ENCODE measurements around the gene MGAT5.

MGAT5 gene

DNA sequence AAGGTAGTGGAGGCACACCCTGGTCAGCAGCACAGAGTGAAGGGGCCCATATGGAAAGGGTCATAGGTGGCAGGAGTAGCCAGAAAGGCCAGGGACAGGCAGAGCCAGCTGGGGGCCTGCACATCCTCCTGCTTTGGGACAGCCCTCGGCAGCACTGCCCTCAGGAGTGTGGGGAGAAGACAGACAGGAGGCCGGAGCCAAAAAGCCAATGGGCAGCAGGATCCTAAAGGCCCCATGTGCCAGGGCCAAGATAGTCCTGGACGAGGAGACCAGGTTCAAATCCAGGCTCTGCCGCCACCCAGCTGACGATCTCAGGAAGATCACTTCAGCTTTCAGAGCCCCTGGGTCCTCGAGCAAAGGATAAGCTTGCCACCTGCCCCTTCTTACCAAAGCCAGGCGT, 244.8 kb downstream of the MGAT5 start:
- Histone ChIP-seq H3K9ac (ENCODE audit: low read length) (no peak overlapping the region), H3K9me3 (ENCODE audit: insufficient read depth, low read length) (no peaks in the 10 kb centered on the region), H3K4me1 (ENCODE audit: low read length) (peaks cover 15% of the 10 kb centered on the region), H3K79me2 (ENCODE audit: low read length) (no peaks in the 10 kb centered on the region), H4K20me1 (ENCODE audit: insufficient read depth, low read length) (0 out of 2 replicates have a peak, but pooled peaks cover 3% of the 10 kb centered on the region), H3K36me3 (replicated peaks; ENCODE audit: low read depth, low read length) (peaks cover 2% of the 10 kb centered on the region), H3K27me3 (ENCODE audit: low read depth, low read length) (no peaks in the 10 kb centered on the region), H3K4me3 (ENCODE audit: low read length) (no peak overlapping the region), H3K27ac (ENCODE audit: low read length) (no peak overlapping the region), H2AFZ (ENCODE audit: low read depth, low read length) (no peak overlapping the region), H3K4me2 (ENCODE audit: low read length) (no peak overlapping the region)
- TF ChIP-seq CTCF (IDR thresholded peaks at IDR 0.05; ENCODE audit: low read depth, low read length) (no peak), EZH2phosphoT487 (IDR thresholded peaks at IDR 0.05; ENCODE audit: low read depth) (no peak)

- Histone ChIP-seq H3K27ac (ENCODE audit: low read length) (no peak overlapping the region), H4K20me1 (ENCODE audit: insufficient read depth, low read length) (0 out of 2 replicates have a peak, but pooled peaks cover 3% of the 10 kb centered on the region), H3K79me2 (ENCODE audit: low read length) (no peaks in the 10 kb centered on the region), H2AFZ (ENCODE audit: low read depth, low read length) (no peak overlapping the region), H3K4me2 (ENCODE audit: low read length) (no peak overlapping the region), H3K9me3 (ENCODE audit: insufficient read depth, low read length) (no peaks in the 10 kb centered on the region), H3K9ac (ENCODE audit: low read length) (no peak overlapping the region), H3K4me3 (ENCODE audit: low read length) (no peak overlapping the region), H3K4me1 (ENCODE audit: low read length) (peaks cover 19% of the 10 kb centered on the region), H3K36me3 (replicated peaks; ENCODE audit: low read depth, low read length) (peaks cover 6% of the 10 kb centered on the region), H3K27me3 (ENCODE audit: low read depth, low read length) (no peaks in the 10 kb centered on the region)
- TF ChIP-seq EZH2phosphoT487 (IDR thresholded peaks at IDR 0.05; ENCODE audit: low read depth) = no peak
These were observed 245.5 kb downstream of the MGAT5 start for GRCh38 chr2:134499307-134499926.

DNA sequence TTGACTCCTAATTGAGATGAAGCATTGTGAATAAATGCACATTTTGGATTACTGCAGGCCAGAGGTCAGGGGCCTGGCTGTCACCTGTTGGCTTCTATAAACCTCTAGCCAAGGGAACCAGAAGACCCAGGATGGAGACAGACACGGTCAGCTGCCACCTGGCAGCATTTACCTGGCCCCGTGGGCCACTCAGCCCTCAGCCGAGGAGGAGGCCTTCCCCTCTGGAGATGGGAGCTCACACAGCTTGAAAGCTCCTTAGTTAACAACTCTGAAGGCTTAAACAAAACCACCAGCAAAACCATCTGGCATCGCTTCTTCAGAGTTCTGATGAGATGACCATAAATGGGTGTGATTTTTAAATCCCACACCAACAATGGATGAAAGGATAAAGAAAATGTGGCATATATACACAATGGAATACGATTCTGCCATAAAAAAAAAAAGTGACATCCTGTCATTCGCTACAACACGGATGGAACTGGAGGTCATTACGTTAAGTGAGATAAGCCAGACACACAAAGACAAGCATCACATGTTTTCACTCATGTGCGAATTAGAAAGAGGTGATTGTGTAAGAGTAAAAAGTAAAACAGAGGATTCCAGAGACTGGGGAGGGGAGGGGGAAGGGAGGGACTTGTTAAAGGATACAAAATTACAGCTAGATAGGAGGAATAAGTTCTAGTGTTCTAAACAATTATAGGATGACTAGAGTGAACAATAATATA, 246.5 kb downstream of the MGAT5 start:
- H3K4me1 ChIP-seq (ENCODE audit: low read length) = peaks cover 19% of the 10 kb centered on the region
- TF ChIP-seq EZH2phosphoT487 (IDR thresholded peaks at IDR 0.05; ENCODE audit: low read depth) (no peak), CTCF (IDR thresholded peaks at IDR 0.05; ENCODE audit: low read depth, low read length) (no peak)
- H3K36me3 ChIP-seq (replicated peaks; ENCODE audit: low read depth, low read length) = peaks cover 9% of the 10 kb centered on the region
- no peak overlapping the region for H3K4me2 ChIP-seq (ENCODE audit: low read length)
- no peak overlapping the region for H3K9ac ChIP-seq (ENCODE audit: low read length)
- no peaks in the 10 kb centered on the region for H3K9me3 ChIP-seq (ENCODE audit: insufficient read depth, low read length)
- H3K4me3 ChIP-seq (ENCODE audit: low read length) = no peak overlapping the region
- no peaks in the 10 kb centered on the region for H3K27me3 ChIP-seq (ENCODE audit: low read depth, low read length)
- no peak overlapping the region for H3K27ac ChIP-seq (ENCODE audit: low read length)
- no peak overlapping the region for H2AFZ ChIP-seq (ENCODE audit: low read depth, low read length)
- no peaks in the 10 kb centered on the region for H3K79me2 ChIP-seq (ENCODE audit: low read length)
- 0 out of 2 replicates have a peak, but pooled peaks cover 3% of the 10 kb centered on the region for H4K20me1 ChIP-seq (ENCODE audit: insufficient read depth, low read length)

- Histone ChIP-seq H3K9ac (ENCODE audit: low read length) (no peak overlapping the region), H4K20me1 (ENCODE audit: insufficient read depth, low read length) (0 out of 2 replicates have a peak, but pooled peaks cover 3% of the 10 kb centered on the region), H3K27me3 (ENCODE audit: low read depth, low read length) (no peaks in the 10 kb centered on the region), H3K4me3 (ENCODE audit: low read length) (no peak overlapping the region), H3K79me2 (ENCODE audit: low read length) (no peaks in the 10 kb centered on the region), H3K27ac (ENCODE audit: low read length) (no peak overlapping the region), H3K36me3 (replicated peaks; ENCODE audit: low read depth, low read length) (peaks cover 9% of the 10 kb centered on the region), H3K4me2 (ENCODE audit: low read length) (no peak overlapping the region), H3K9me3 (ENCODE audit: insufficient read depth, low read length) (no peaks in the 10 kb centered on the region), H2AFZ (ENCODE audit: low read depth, low read length) (no peak overlapping the region), H3K4me1 (ENCODE audit: low read length) (peaks cover 19% of the 10 kb centered on the region)
- TF ChIP-seq CTCF (IDR thresholded peaks at IDR 0.05; ENCODE audit: low read depth, low read length) (no peak), EZH2phosphoT487 (IDR thresholded peaks at IDR 0.05; ENCODE audit: low read depth) (no peak)
These were observed 247.7 kb downstream of the MGAT5 start for GRCh38 chr2:134501476-134502091.

Measured in OCI-LY3 (cell line).